ENCODE data around the gene WFDC8. TPM values are rescaled to one million over a fixed set of nuclear protein-coding genes. Genes with fewer than 3 reads are reported as not detected.

WFDC8 gene
- total and polyA plus RNA-seq, 2 donors (not counting 3 experiments of a cell fraction or from before 2014, with no cell fraction given), result not detected

DNA sequence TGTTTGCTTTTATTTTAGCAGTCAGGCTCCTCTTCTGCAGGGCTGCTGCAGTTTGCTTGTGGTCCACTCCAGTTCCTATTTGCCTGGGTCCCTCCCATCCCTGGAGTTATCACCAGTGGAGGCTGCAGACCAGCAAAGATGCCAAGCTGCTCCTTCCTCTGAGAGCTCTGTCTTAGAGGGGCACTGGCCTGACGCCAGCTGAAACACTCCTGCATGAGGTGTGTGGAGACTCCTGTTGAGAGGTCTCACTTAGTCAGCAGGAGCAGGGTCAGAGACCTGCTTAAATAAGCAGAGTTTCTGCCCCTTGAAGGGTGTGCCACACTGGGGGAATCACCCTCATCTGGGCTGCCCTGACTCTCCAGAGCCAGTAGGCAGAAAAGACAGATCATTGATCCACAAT, 16.2 kb upstream of the WFDC8 start:
- Histone ChIP-seq H3K4me3 (replicated peaks in 1 of 3; ENCODE audit: insufficient read depth in 1 of 3, low read depth in 1 of 3, low read length in 3 of 3) (no peak overlapping the region), H4K20me1 (replicated peaks; ENCODE audit: control insufficient read depth, extremely low read depth, insufficient read depth, low read length) (no peaks in the 10 kb centered on the region), H3K36me3 (ENCODE audit: control insufficient read depth in 2 of 2, extremely low read depth in 1 of 2, insufficient read depth in 2 of 2, low read length in 2 of 2) (no peaks in the 10 kb centered on the region), H3K27ac (ENCODE audit: insufficient read depth, low read depth, low read length) (no peak overlapping the region), H3K9me1 (replicated peaks; ENCODE audit: control insufficient read depth, extremely low read depth, insufficient read depth, low read length) (no peaks in the 10 kb centered on the region), H3K27me3 (ENCODE audit: control insufficient read depth in 2 of 2, insufficient read depth in 2 of 2, low read length in 2 of 2) (no peaks in the 10 kb centered on the region), H3K9me3 (replicated peaks; ENCODE audit: control insufficient read depth, insufficient read depth, low read length) (no peaks in the 10 kb centered on the region), H2AFZ (ENCODE audit: low read depth, low read length) (no peak overlapping the region), H3K9ac (replicated peaks; ENCODE audit: extremely low read depth, insufficient read depth, low read length) (no peak overlapping the region), H3K4me2 (ENCODE audit: insufficient read depth, low read length) (no peak overlapping the region), H3K4me1 (ENCODE audit: control insufficient read depth, extremely low read depth, insufficient read depth, low read length) (no peaks in the 10 kb centered on the region), H3K79me2 (ENCODE audit: control insufficient read depth, insufficient read depth, low read length) (no peaks in the 10 kb centered on the region)
- CTCF ChIA-PET, result interaction anchor here (1.1 to 2.5 kb wide), 2 partner anchors 176 to 276 kb away, joined by 3 to 15 read pairs; no protein-coding TSS in a partner anchor
- DNase-seq (ENCODE audit: low read depth, low spot score), result no peak
- no TSS peak for BruUV-seq (replicated peaks)
- dilution Hi-C loops (cut with MboI; ENCODE audit: extremely low pct_ligation_motif_present, low sequenced_read_pairs), result no loop called here
- FAIRE-seq, result no peak
- POLR2A ChIA-PET, result no interaction called here
- intact Hi-C loops (cut with micrococcal nuclease), result no loop called here
- TF ChIP-seq GATA2 (IDR thresholded peaks at IDR 0.05; ENCODE audit: insufficient read depth, insufficient read length, low read depth, low read length) (no peak), JUN (IDR thresholded peaks at IDR 0.05; ENCODE audit: borderline replicate concordance, insufficient read depth, insufficient read length, low read depth) (no peak), FOS (IDR thresholded peaks at IDR 0.05; ENCODE audit: borderline replicate concordance, insufficient read depth, low read length) (no peak), POLR2AphosphoS5 (IDR thresholded peaks at IDR 0.05; ENCODE audit: insufficient read depth, low read depth, low read length) (no peak), MYC (IDR thresholded peaks at IDR 0.05; ENCODE audit: low read depth, low read length) (no peak), EZH2 (IDR thresholded peaks at IDR 0.05; ENCODE audit: borderline replicate concordance, low read depth, low read length, severe bottlenecking) (no peak), POLR2A (IDR thresholded peaks at IDR 0.05; ENCODE audit: low read depth, low read length) (no peak)
- TF ChIP-seq, protein P1, sequence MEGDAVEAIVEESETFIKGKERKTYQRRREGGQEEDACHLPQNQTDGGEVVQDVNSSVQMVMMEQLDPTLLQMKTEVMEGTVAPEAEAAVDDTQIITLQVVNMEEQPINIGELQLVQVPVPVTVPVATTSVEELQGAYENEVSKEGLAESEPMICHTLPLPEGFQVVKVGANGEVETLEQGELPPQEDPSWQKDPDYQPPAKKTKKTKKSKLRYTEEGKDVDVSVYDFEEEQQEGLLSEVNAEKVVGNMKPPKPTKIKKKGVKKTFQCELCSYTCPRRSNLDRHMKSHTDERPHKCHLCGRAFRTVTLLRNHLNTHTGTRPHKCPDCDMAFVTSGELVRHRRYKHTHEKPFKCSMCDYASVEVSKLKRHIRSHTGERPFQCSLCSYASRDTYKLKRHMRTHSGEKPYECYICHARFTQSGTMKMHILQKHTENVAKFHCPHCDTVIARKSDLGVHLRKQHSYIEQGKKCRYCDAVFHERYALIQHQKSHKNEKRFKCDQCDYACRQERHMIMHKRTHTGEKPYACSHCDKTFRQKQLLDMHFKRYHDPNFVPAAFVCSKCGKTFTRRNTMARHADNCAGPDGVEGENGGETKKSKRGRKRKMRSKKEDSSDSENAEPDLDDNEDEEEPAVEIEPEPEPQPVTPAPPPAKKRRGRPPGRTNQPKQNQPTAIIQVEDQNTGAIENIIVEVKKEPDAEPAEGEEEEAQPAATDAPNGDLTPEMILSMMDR (IDR thresholded peaks at IDR 0.05; ENCODE audit: extremely low read depth in 1 of 2, insufficient read depth in 1 of 2, low read depth in 1 of 2, low read length in 2 of 2), result no peak

All from endothelial cell of umbilical vein (primary cell).